Measurements from ENCODE around the gene TMEM161B.

Gene TMEM161B

GRCh38 chr5:88256872-88257271, 11.8 kb downstream of the TMEM161B start:
- Histone ChIP-seq H2BK15ac (replicated peaks; ENCODE audit: low read depth) (no peak overlapping the region), H3K56ac (ENCODE audit: low read length) (no peak overlapping the region), H3K18ac (ENCODE audit: low read length) (no peak overlapping the region), H3K4ac (ENCODE audit: low read depth, low read length) (no peak overlapping the region), H2BK5ac (ENCODE audit: low read length) (no peak overlapping the region), H3K79me2 (ENCODE audit: control insufficient read depth, insufficient read depth, low read length) (peaks cover 16% of the 10 kb centered on the region), H3K4me2 (ENCODE audit: low read length) (no peak overlapping the region), H2AK5ac (ENCODE audit: low read length) (no peak overlapping the region), H3K27ac (ENCODE audit: low read depth, low read length) (no peak overlapping the region), H4K5ac (ENCODE audit: low read length) (no peak overlapping the region), H3K79me1 (ENCODE audit: low read length) (peaks cover 3% of the 10 kb centered on the region), H3K9ac (ENCODE audit: low read length) (no peak overlapping the region), H4K8ac (ENCODE audit: low read depth, low read length) (no peak overlapping the region), H3K36me3 (ENCODE audit: control insufficient read depth, insufficient read depth, low read length) (no peaks in the 10 kb centered on the region), H3K4me3 (ENCODE audit: low read length) (no peak overlapping the region), H2BK120ac (ENCODE audit: low read depth, low read length) (no peak overlapping the region), H3K23ac (ENCODE audit: low read length) (no peak overlapping the region), H3K27me3 (ENCODE audit: insufficient read depth, low read length, poor library complexity) (no peaks in the 10 kb centered on the region), H3K4me1 (ENCODE audit: control insufficient read depth, low read depth, low read length) (peaks cover 3% of the 10 kb centered on the region)
- no CpG with 5 or more reads among the region's 4 CpGs for WGBS (ENCODE audit: extremely low coverage, insufficient coverage, low lambda C conversion rate)
- DNase-seq, result peak; percentile 69

GRCh38 chr5:88256037-88256436, 12.6 kb downstream of the TMEM161B start:
- Histone ChIP-seq H3K4me2 (ENCODE audit: low read length) (no peak overlapping the region), H2BK15ac (replicated peaks; ENCODE audit: low read depth) (no peak overlapping the region), H2AK5ac (ENCODE audit: low read length) (no peak overlapping the region), H4K5ac (ENCODE audit: low read length) (no peak overlapping the region), H3K4me1 (ENCODE audit: control insufficient read depth, low read depth, low read length) (peaks cover 3% of the 10 kb centered on the region), H3K27me3 (ENCODE audit: insufficient read depth, low read length, poor library complexity) (no peaks in the 10 kb centered on the region), H2BK5ac (ENCODE audit: low read length) (no peak overlapping the region), H4K8ac (ENCODE audit: low read depth, low read length) (no peak overlapping the region), H3K9ac (ENCODE audit: low read length) (no peak overlapping the region), H2BK120ac (ENCODE audit: low read depth, low read length) (no peak overlapping the region), H3K4me3 (ENCODE audit: low read length) (no peak overlapping the region), H3K79me1 (ENCODE audit: low read length) (peaks cover 4% of the 10 kb centered on the region), H3K23ac (ENCODE audit: low read length) (no peak overlapping the region), H3K27ac (ENCODE audit: low read depth, low read length) (no peak overlapping the region), H3K4ac (ENCODE audit: low read depth, low read length) (no peak overlapping the region), H3K56ac (ENCODE audit: low read length) (no peak overlapping the region), H3K18ac (ENCODE audit: low read length) (no peak overlapping the region), H3K36me3 (ENCODE audit: control insufficient read depth, insufficient read depth, low read length) (no peaks in the 10 kb centered on the region), H3K79me2 (ENCODE audit: control insufficient read depth, insufficient read depth, low read length) (peaks cover 18% of the 10 kb centered on the region)
- no peak for DNase-seq

GRCh38 chr5:88254320-88254719, 14.3 kb downstream of the TMEM161B start:
- no peak overlapping the region for H3K23ac ChIP-seq (ENCODE audit: low read length)
- no peak overlapping the region for H2BK15ac ChIP-seq (replicated peaks; ENCODE audit: low read depth)
- no peaks in the 10 kb centered on the region for H3K27me3 ChIP-seq (ENCODE audit: insufficient read depth, low read length, poor library complexity)
- H4K8ac ChIP-seq (ENCODE audit: low read depth, low read length), result no peak overlapping the region
- peaks cover 3% of the 10 kb centered on the region for H3K4me1 ChIP-seq (ENCODE audit: control insufficient read depth, low read depth, low read length)
- WGBS (ENCODE audit: extremely low coverage, insufficient coverage, low lambda C conversion rate), result no CpG with 5 or more reads among the region's 1 CpG
- no peaks in the 10 kb centered on the region for H3K36me3 ChIP-seq (ENCODE audit: control insufficient read depth, insufficient read depth, low read length)
- H3K18ac ChIP-seq (ENCODE audit: low read length), result no peak overlapping the region
- no peak overlapping the region for H4K5ac ChIP-seq (ENCODE audit: low read length)
- no peak overlapping the region for H2BK120ac ChIP-seq (ENCODE audit: low read depth, low read length)
- H3K4me2 ChIP-seq (ENCODE audit: low read length), result no peak overlapping the region
- peaks cover 30% of the 10 kb centered on the region for H3K79me2 ChIP-seq (ENCODE audit: control insufficient read depth, insufficient read depth, low read length)
- peaks cover 13% of the 10 kb centered on the region for H3K79me1 ChIP-seq (ENCODE audit: low read length)
- no peak for DNase-seq
- H3K27ac ChIP-seq (ENCODE audit: low read depth, low read length), result no peak overlapping the region
- H3K4me3 ChIP-seq (ENCODE audit: low read length), result no peak overlapping the region
- H3K4ac ChIP-seq (ENCODE audit: low read depth, low read length), result no peak overlapping the region
- no peak overlapping the region for H2AK5ac ChIP-seq (ENCODE audit: low read length)
- H2BK5ac ChIP-seq (ENCODE audit: low read length), result no peak overlapping the region
- H3K9ac ChIP-seq (ENCODE audit: low read length), result no peak overlapping the region
- H3K56ac ChIP-seq (ENCODE audit: low read length), result no peak overlapping the region

- WGBS (ENCODE audit: extremely low coverage, insufficient coverage, low lambda C conversion rate), result no CpG with 5 or more reads among the region's 2 CpGs
- no peak overlapping the region for H2AK5ac ChIP-seq (ENCODE audit: low read length)
- H3K9ac ChIP-seq (ENCODE audit: low read length), result no peak overlapping the region
- no peak overlapping the region for H2BK15ac ChIP-seq (replicated peaks; ENCODE audit: low read depth)
- no peak overlapping the region for H3K4ac ChIP-seq (ENCODE audit: low read depth, low read length)
- H4K5ac ChIP-seq (ENCODE audit: low read length), result no peak overlapping the region
- H3K27ac ChIP-seq (ENCODE audit: low read depth, low read length), result no peak overlapping the region
- no peaks in the 10 kb centered on the region for H3K27me3 ChIP-seq (ENCODE audit: insufficient read depth, low read length, poor library complexity)
- DNase-seq, result no peak
- no peak overlapping the region for H3K4me2 ChIP-seq (ENCODE audit: low read length)
- no peak overlapping the region for H3K4me3 ChIP-seq (ENCODE audit: low read length)
- H3K36me3 ChIP-seq (ENCODE audit: control insufficient read depth, insufficient read depth, low read length), result no peaks in the 10 kb centered on the region
- no peak overlapping the region for H2BK120ac ChIP-seq (ENCODE audit: low read depth, low read length)
- peaks cover 14% of the 10 kb centered on the region for H3K79me1 ChIP-seq (ENCODE audit: low read length)
- H3K4me1 ChIP-seq (ENCODE audit: control insufficient read depth, low read depth, low read length), result peaks cover 14% of the 10 kb centered on the region
- no peak overlapping the region for H3K56ac ChIP-seq (ENCODE audit: low read length)
- H3K79me2 ChIP-seq (ENCODE audit: control insufficient read depth, insufficient read depth, low read length), result peaks cover 38% of the 10 kb centered on the region
- no peak overlapping the region for H2BK5ac ChIP-seq (ENCODE audit: low read length)
- H4K8ac ChIP-seq (ENCODE audit: low read depth, low read length), result no peak overlapping the region
- H3K23ac ChIP-seq (ENCODE audit: low read length), result no peak overlapping the region
- no peak overlapping the region for H3K18ac ChIP-seq (ENCODE audit: low read length)
Measured at GRCh38 chr5:88251048-88251711, 17.5 kb downstream of the TMEM161B start.

GRCh38 chr5:88250010-88250409, 18.6 kb downstream of the TMEM161B start:
- Histone ChIP-seq H3K56ac (ENCODE audit: low read length) (no peak overlapping the region), H3K18ac (ENCODE audit: low read length) (no peak overlapping the region), H3K4ac (ENCODE audit: low read depth, low read length) (no peak overlapping the region), H3K79me1 (ENCODE audit: low read length) (peaks cover 14% of the 10 kb centered on the region), H2BK15ac (replicated peaks; ENCODE audit: low read depth) (no peak overlapping the region), H2BK120ac (ENCODE audit: low read depth, low read length) (no peak overlapping the region), H3K27me3 (ENCODE audit: insufficient read depth, low read length, poor library complexity) (no peaks in the 10 kb centered on the region), H2AK5ac (ENCODE audit: low read length) (no peak overlapping the region), H3K4me3 (ENCODE audit: low read length) (no peak overlapping the region), H3K79me2 (ENCODE audit: control insufficient read depth, insufficient read depth, low read length) (peaks cover 36% of the 10 kb centered on the region), H3K9ac (ENCODE audit: low read length) (no peak overlapping the region), H3K36me3 (ENCODE audit: control insufficient read depth, insufficient read depth, low read length) (no peaks in the 10 kb centered on the region), H3K23ac (ENCODE audit: low read length) (no peak overlapping the region), H3K4me2 (ENCODE audit: low read length) (no peak overlapping the region), H4K8ac (ENCODE audit: low read depth, low read length) (no peak overlapping the region), H3K4me1 (ENCODE audit: control insufficient read depth, low read depth, low read length) (peaks cover 14% of the 10 kb centered on the region), H3K27ac (ENCODE audit: low read depth, low read length) (no peak overlapping the region), H4K5ac (ENCODE audit: low read length) (no peak overlapping the region), H2BK5ac (ENCODE audit: low read length) (no peak overlapping the region)
- no peak for DNase-seq
- no CpG with 5 or more reads among the region's 2 CpGs for WGBS (ENCODE audit: extremely low coverage, insufficient coverage, low lambda C conversion rate)

Measured in mesendoderm (in vitro differentiated cells).